Measurements from ENCODE around the gene CCT7.
A peak's percentile ranks its signal among the peaks of the same experiment; 100 is the strongest.
"Not testable (repeated sequence)": the region's sequence is repeated elsewhere in the genome, so short reads cannot be mapped to it uniquely, and the experiment has no call there.

Gene CCT7

GRCh38 chr2:73233932-73234832 is at the start of gene CCT7:
Gene CCT7 (plus strand): TSS chr2:73234308. CDS start chr2:73234379, 71 bp downstream.
- peak; percentile 93 for DNase-seq (ENCODE audit: low spot score)

GRCh38 chr2:73185965-73186364 is 48.1 kb upstream of the CCT7 start:
- DNase-seq (ENCODE audit: low spot score) = no peak

- no peak for DNase-seq (ENCODE audit: low spot score)
These were observed 46.6 kb upstream of the CCT7 start for GRCh38 chr2:73187549-73187948.

- DNase-seq (ENCODE audit: low spot score) = no peak
These were observed 36.5 kb upstream of the CCT7 start for GRCh38 chr2:73197579-73197978.

- not testable (repeated sequence) for DNase-seq (ENCODE audit: low spot score)
These were observed 33.8 kb upstream of the CCT7 start for GRCh38 chr2:73200281-73200680.

- no peak for DNase-seq (ENCODE audit: low spot score)
These were observed 31.7 kb upstream of the CCT7 start, which contains the start of gene NOTO for GRCh38 chr2:73202156-73203054. Gene NOTO (plus strand): TSS chr2:73202574. CDS start chr2:73202667, 93 bp downstream.

- no peak for DNase-seq (ENCODE audit: low spot score)
These were observed 30.9 kb upstream of the CCT7 start for GRCh38 chr2:73203055-73203681.

GRCh38 chr2:73205611-73206010 is 28.5 kb upstream of the CCT7 start:
- no peak for DNase-seq (ENCODE audit: low spot score)

GRCh38 chr2:73208258-73208657 is 25.9 kb upstream of the CCT7 start:
- no peak for DNase-seq (ENCODE audit: low spot score)

GRCh38 chr2:73210019-73210418 is 24.1 kb upstream of the CCT7 start:
- no peak for DNase-seq (ENCODE audit: low spot score)

- no peak for DNase-seq (ENCODE audit: low spot score)
These were observed 23.4 kb upstream of the CCT7 start for GRCh38 chr2:73210696-73211095.

GRCh38 chr2:73212098-73212447 is 22.0 kb upstream of the CCT7 start:
- DNase-seq (ENCODE audit: low spot score) = no peak

GRCh38 chr2:73212448-73213176 is 21.5 kb upstream of the CCT7 start:
- peak; percentile 73 for DNase-seq (ENCODE audit: low spot score)

- peak; percentile 93 for DNase-seq (ENCODE audit: low spot score)
These were observed 19.7 kb upstream of the CCT7 start, which contains the start of gene SMYD5 for GRCh38 chr2:73214120-73215035. Gene SMYD5 (plus strand): TSS chr2:73214245. CDS start chr2:73214267, 22 bp downstream.

GRCh38 chr2:73215254-73215653 is 18.9 kb upstream of the CCT7 start:
- no peak for DNase-seq (ENCODE audit: low spot score)

- DNase-seq (ENCODE audit: low spot score) = no peak
These were observed 16.9 kb upstream of the CCT7 start for GRCh38 chr2:73217160-73217559.

- DNase-seq (ENCODE audit: low spot score) = no peak
These were observed 16.3 kb upstream of the CCT7 start for GRCh38 chr2:73217826-73218225.

GRCh38 chr2:73218298-73218697 is 15.8 kb upstream of the CCT7 start:
- no peak for DNase-seq (ENCODE audit: low spot score)

- DNase-seq (ENCODE audit: low spot score) = no peak
These were observed 10.3 kb upstream of the CCT7 start for GRCh38 chr2:73223821-73224220.
